Measurements from ENCODE around the gene TMEM245. TPM values are rescaled to one million over a fixed set of nuclear protein-coding genes. Genes with fewer than 3 reads are reported as not detected.

TMEM245 gene
- total RNA-seq, 1 donor from 2014 or later = 92.1 TPM

- H3K4me1 ChIP-seq = no peaks in the 10 kb centered on the region
- H3K27me3 ChIP-seq = no peaks in the 10 kb centered on the region
- intact Hi-C loops (cut with DNase I) = no loop called here
- DNase-seq (no peak), ATAC-seq (no peak)
- no peak overlapping the region for H3K27ac ChIP-seq
- no peak for TF ChIP-seq CTCF (IDR thresholded peaks at IDR 0.05)
- H3K9me3 ChIP-seq = no peaks in the 10 kb centered on the region
- H3K4me3 ChIP-seq = no peak overlapping the region
- peaks cover 5% of the 10 kb centered on the region for H3K36me3 ChIP-seq
Observed at GRCh38 chr9:108967916-108968315, 151.8 kb downstream of the TMEM245 start.

Small RNAs within 50 kb of the gene (microRNA-seq; reads per million reads assigned to microRNA genes)
- 144 reads per million, percentile 68 among the genes with 10 or more reads in this experiment for gene MIR32 (ENCODE audit: borderline microRNAs expressed)

Other genes starting within 250 kb of the TMEM245 start
- gene ELP1, start 185.8 kb downstream of the TMEM245 start, total RNA-seq = 18.3 TPM
- gene ABITRAM, start 185.5 kb downstream of the TMEM245 start, total RNA-seq = 13.3 TPM
- gene CTNNAL1, start 106.4 kb downstream of the TMEM245 start, total RNA-seq = 69.4 TPM
- gene FRRS1L, start 47.3 kb upstream of the TMEM245 start, total RNA-seq = 0.09 TPM
- 10.1 TPM for gene EPB41L4B, start 201.1 kb upstream of the TMEM245 start, total RNA-seq

Measured in upper lobe of right lung (tissue), 1 donor.